ENCODE measurements around the gene ERC1. TPM values are rescaled to one million over a fixed set of nuclear protein-coding genes. Genes with fewer than 3 reads are reported as not detected.
A peak's percentile ranks its signal among the peaks of the same experiment; 100 is the strongest.

The ERC1 gene
- total RNA-seq, 1 experiment from 2014 or later = 12.3 TPM

DNA sequence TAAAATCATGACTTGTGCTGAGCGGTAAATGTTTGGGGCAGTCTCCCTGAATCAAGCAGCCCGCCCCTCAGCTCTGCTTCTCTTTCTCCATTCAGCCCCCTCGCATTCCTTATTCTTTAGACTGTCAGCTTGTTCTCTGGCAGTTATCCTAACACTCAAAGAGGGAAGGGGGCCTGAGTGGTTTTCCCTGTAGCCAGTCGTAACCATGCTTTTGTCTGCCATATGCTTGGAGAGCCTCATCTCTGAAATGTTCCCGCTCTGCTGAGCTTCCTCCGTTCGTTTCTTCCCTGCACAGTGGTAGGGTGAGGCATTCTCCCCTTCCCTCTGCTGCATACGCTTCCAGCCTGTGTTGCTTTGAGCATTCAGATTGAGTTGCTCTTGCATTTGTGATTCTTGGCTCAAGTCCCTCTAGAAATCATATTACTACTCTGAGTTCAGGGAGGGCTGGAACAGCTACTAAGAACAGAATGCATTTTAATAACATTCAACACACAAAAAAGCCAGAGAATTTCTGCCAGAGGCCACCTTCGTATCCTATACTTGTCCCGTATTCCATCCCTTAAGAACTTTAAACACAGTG, 483.6 kb downstream of the ERC1 start:
- H2AFZ ChIP-seq (ENCODE audit: low read length) = peak overlapping the region; percentile 60
- H3K4me2 ChIP-seq (ENCODE audit: low read length) = peak overlapping the region; percentile 85
- no peaks in the 10 kb centered on the region for H3K9me3 ChIP-seq (ENCODE audit: low read length)
- H3K9ac ChIP-seq (ENCODE audit: low read length) = peak overlapping the region; percentile 70
- ChIA-PET CTCF (interaction anchor here (0.8 kb wide), 1 partner anchor 399 kb away, joined by 4 read pairs; no protein-coding TSS in a partner anchor), POLR2A (ENCODE audit: unreplicated experiment) (no interaction called here)
- no TSS peak for BruUV-seq (replicated peaks)
- H3K36me3 ChIP-seq (ENCODE audit: low read depth, low read length) = no peaks in the 10 kb centered on the region
- DNase-seq (peak; percentile 67), ATAC-seq (peak; percentile 65)
- TF ChIP-seq, protein P1, sequence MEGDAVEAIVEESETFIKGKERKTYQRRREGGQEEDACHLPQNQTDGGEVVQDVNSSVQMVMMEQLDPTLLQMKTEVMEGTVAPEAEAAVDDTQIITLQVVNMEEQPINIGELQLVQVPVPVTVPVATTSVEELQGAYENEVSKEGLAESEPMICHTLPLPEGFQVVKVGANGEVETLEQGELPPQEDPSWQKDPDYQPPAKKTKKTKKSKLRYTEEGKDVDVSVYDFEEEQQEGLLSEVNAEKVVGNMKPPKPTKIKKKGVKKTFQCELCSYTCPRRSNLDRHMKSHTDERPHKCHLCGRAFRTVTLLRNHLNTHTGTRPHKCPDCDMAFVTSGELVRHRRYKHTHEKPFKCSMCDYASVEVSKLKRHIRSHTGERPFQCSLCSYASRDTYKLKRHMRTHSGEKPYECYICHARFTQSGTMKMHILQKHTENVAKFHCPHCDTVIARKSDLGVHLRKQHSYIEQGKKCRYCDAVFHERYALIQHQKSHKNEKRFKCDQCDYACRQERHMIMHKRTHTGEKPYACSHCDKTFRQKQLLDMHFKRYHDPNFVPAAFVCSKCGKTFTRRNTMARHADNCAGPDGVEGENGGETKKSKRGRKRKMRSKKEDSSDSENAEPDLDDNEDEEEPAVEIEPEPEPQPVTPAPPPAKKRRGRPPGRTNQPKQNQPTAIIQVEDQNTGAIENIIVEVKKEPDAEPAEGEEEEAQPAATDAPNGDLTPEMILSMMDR (conservative IDR thresholded peaks at IDR 0.05; ENCODE audit: low read depth, low read length) = no peak
- TF ChIP-seq EZH2 (IDR thresholded peaks at IDR 0.05; ENCODE audit: low read length, unreplicated experiment) (no peak), EZH2phosphoT487 (IDR thresholded peaks at IDR 0.05; ENCODE audit: borderline replicate concordance, low read length) (no peak)
- no peaks in the 10 kb centered on the region for H4K20me1 ChIP-seq (ENCODE audit: low read length)
- H3K4me3 ChIP-seq (ENCODE audit: low read length) = peak overlapping the region; percentile 55
- H3K9me2 ChIP-seq (replicated peaks; ENCODE audit: low read length) = no peaks in the 10 kb centered on the region
- peak overlapping the region; percentile 95 for H3K27ac ChIP-seq (ENCODE audit: low read length)
- H3K27me3 ChIP-seq (ENCODE audit: low read length) = no peaks in the 10 kb centered on the region
- H3F3A ChIP-seq (ENCODE audit: low read length, unreplicated experiment) = peaks cover 12% of the 10 kb centered on the region
- intact Hi-C loops (cut with micrococcal nuclease) = loop anchor here (2.0 to 10.0 kb wide), 4 partner anchors 22 to 357 kb away; no protein-coding TSS in a partner anchor
- peaks cover 33% of the 10 kb centered on the region for H3K4me1 ChIP-seq (ENCODE audit: insufficient read depth, low read length)
- H3K79me2 ChIP-seq (ENCODE audit: low read length) = no peaks in the 10 kb centered on the region

DNA sequence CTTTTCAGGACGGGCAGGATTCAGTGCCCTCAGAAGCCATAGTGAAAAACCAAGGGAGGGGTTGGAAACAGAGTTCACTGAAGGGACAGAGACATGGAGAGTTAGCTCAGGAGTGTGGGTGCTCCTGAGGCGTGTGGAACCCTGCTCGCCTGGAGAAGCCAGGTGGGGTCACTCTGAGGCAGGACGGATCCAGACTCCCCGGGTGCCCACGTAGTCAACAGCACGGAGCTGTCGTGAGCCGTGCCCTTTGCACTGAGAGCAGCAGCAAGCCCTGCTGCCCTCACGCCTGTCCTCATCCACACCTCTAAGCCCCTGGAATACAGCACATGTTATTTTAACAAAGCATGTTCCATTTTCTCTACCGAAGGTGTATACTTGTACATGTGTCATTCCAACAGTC, 488.6 kb downstream of the ERC1 start:
- no peaks in the 10 kb centered on the region for H3K36me3 ChIP-seq (ENCODE audit: low read depth, low read length)
- no peaks in the 10 kb centered on the region for H3K9me2 ChIP-seq (replicated peaks; ENCODE audit: low read length)
- peaks cover 22% of the 10 kb centered on the region for H3K4me1 ChIP-seq (ENCODE audit: insufficient read depth, low read length)
- intact Hi-C loops (cut with micrococcal nuclease) = loop anchor here (10.0 kb wide), 2 partner anchors 65 to 165 kb away; no protein-coding TSS in a partner anchor
- TF ChIP-seq EZH2 (IDR thresholded peaks at IDR 0.05; ENCODE audit: low read length, unreplicated experiment) (no peak), EZH2phosphoT487 (IDR thresholded peaks at IDR 0.05; ENCODE audit: borderline replicate concordance, low read length) (no peak)
- TF ChIP-seq, protein P1 (conservative IDR thresholded peaks at IDR 0.05; ENCODE audit: low read depth, low read length) = no peak
- no peaks in the 10 kb centered on the region for H3K9me3 ChIP-seq (ENCODE audit: low read length)
- H3F3A ChIP-seq (ENCODE audit: low read length, unreplicated experiment) = peaks cover 9% of the 10 kb centered on the region
- no peak overlapping the region for H3K4me2 ChIP-seq (ENCODE audit: low read length)
- CTCF ChIA-PET = no interaction called here
- no TSS peak for BruUV-seq (replicated peaks)
- H3K79me2 ChIP-seq (ENCODE audit: low read length) = no peaks in the 10 kb centered on the region
- POLR2A ChIA-PET (ENCODE audit: unreplicated experiment) = no interaction called here
- H2AFZ ChIP-seq (ENCODE audit: low read length) = no peak overlapping the region
- no peak overlapping the region for H3K4me3 ChIP-seq (ENCODE audit: low read length)
- no peaks in the 10 kb centered on the region for H4K20me1 ChIP-seq (ENCODE audit: low read length)
- H3K27me3 ChIP-seq (ENCODE audit: low read length) = no peaks in the 10 kb centered on the region
- no peak overlapping the region for H3K27ac ChIP-seq (ENCODE audit: low read length)
- DNase-seq (no peak), ATAC-seq (no peak)
- H3K9ac ChIP-seq (ENCODE audit: low read length) = no peak overlapping the region

DNA sequence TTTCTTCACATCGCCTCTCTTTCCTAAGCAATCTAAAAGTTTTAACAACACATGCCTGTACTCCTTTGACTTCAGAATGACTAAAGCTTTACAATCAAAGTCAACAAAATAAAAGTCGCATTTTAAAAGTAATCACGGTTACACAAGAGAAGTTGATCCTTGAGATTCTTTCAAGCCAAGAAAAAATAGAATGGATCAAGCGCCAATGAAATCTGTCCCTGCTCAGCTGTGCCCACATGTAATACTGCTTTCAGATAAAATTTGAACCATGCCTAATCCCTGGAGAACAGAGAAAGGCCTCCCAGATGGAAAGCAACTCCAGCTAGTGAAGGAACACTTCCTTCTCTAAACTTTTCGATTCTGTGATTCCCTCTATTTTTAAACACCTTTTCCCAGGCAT, 490.3 kb downstream of the ERC1 start:
- intact Hi-C loops (cut with micrococcal nuclease) = no loop called here
- H3K27me3 ChIP-seq (ENCODE audit: low read length) = no peaks in the 10 kb centered on the region
- no peaks in the 10 kb centered on the region for H3K9me2 ChIP-seq (replicated peaks; ENCODE audit: low read length)
- no peaks in the 10 kb centered on the region for H3K79me2 ChIP-seq (ENCODE audit: low read length)
- TF ChIP-seq, protein P1 (conservative IDR thresholded peaks at IDR 0.05; ENCODE audit: low read depth, low read length) = no peak
- no peak for TF ChIP-seq EZH2phosphoT487 (IDR thresholded peaks at IDR 0.05; ENCODE audit: borderline replicate concordance, low read length)
- no peak for TF ChIP-seq EZH2 (IDR thresholded peaks at IDR 0.05; ENCODE audit: low read length, unreplicated experiment)
- H3F3A ChIP-seq (ENCODE audit: low read length, unreplicated experiment) = no peaks in the 10 kb centered on the region
- H2AFZ ChIP-seq (ENCODE audit: low read length) = no peak overlapping the region
- CTCF ChIA-PET = no interaction called here
- H3K36me3 ChIP-seq (ENCODE audit: low read depth, low read length) = no peaks in the 10 kb centered on the region
- peak; percentile 18 for DNase-seq
- no TSS peak for BruUV-seq (replicated peaks)
- H3K9me3 ChIP-seq (ENCODE audit: low read length) = no peaks in the 10 kb centered on the region
- no peak overlapping the region for H3K4me3 ChIP-seq (ENCODE audit: low read length)
- no peak overlapping the region for H3K9ac ChIP-seq (ENCODE audit: low read length)
- peaks cover 11% of the 10 kb centered on the region; the same call in 1 of the 2 replicates for H3K4me1 ChIP-seq (ENCODE audit: insufficient read depth, low read length)
- no peaks in the 10 kb centered on the region for H4K20me1 ChIP-seq (ENCODE audit: low read length)
- no peak for ATAC-seq
- H3K27ac ChIP-seq (ENCODE audit: low read length) = no peak overlapping the region
- POLR2A ChIA-PET (ENCODE audit: unreplicated experiment) = no interaction called here
- H3K4me2 ChIP-seq (ENCODE audit: low read length) = 0 out of 2 replicates have a peak overlapping the region, but pooled peaks have one; percentile 21
